ENCODE results near the gene CRTAC1.
A peak's percentile ranks its signal among the peaks of the same experiment; 100 is the strongest.

The CRTAC1 gene

DNA sequence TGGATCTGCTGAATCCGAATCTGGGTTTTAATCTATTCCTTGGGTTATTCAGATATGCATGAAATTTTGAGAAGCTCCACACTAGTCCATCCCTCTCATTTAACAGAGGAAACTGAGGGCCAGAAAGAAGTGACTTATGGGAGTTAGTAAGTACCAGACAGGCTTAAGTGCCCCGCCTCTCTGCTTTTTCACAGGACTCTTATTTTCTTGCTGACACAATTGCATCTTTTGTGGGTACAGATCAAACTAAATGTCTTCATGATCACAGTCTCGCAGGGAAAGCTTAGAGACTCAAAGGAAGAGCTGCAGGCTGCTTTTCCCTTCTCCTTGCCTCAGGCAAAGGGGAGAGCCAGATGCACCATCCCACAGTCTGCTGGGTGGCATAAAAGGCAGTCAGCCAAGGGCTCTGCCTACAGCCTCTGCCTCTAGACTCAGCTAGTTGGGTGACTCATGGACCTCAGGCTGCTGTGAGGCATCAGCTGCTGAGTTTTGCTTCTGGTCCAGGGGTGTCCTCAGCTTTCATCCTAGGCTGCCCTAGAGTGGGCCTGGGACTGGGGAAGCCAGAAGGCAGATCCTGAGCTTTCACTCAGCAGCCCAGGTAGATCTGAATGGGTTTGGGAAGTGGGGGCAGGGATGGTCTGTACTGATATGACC, 169.2 kb downstream of the CRTAC1 start:
- H3K23ac ChIP-seq (ENCODE audit: low read depth, low read length, poor library complexity): no peak overlapping the region
- H3K4me1 ChIP-seq (ENCODE audit: control insufficient read depth in 2 of 2, insufficient read depth in 1 of 2, low read depth in 1 of 2, low read length in 2 of 2): peaks cover 0 to 1% of the 10 kb centered on the region in 2 donors
- no peak overlapping the region for H2AFZ ChIP-seq (ENCODE audit: low read length)
- no peak overlapping the region for H3K4me3 ChIP-seq (ENCODE audit: low read length in 2 of 2)
- WGBS, 2 donors (ENCODE audit: extremely low coverage in 2 of 2, insufficient read length in 2 of 2, insufficient replicate concordance in 1 of 2): no CpG with 5 or more reads among the region's 3 CpGs
- no peaks in the 10 kb centered on the region for H3K79me1 ChIP-seq (ENCODE audit: low read depth, low read length)
- H4K91ac ChIP-seq (ENCODE audit: low read depth, low read length, poor library complexity): no peak overlapping the region
- DNase-seq (ENCODE audit: low spot score): no peak
- no peak overlapping the region for H2BK5ac ChIP-seq (ENCODE audit: low read length)
- H3K4ac ChIP-seq (ENCODE audit: low read length): no peak overlapping the region
- H3K14ac ChIP-seq (ENCODE audit: low read length): peak overlapping the region; percentile 39
- H3K27me3 ChIP-seq (ENCODE audit: control insufficient read depth in 3 of 3, insufficient read depth in 3 of 3, low read depth in 1 of 3, low read length in 3 of 3): peaks cover 0 to 26% (median 0%) of the 10 kb centered on the region in 3 experiments
- no peak overlapping the region for H3K4me2 ChIP-seq (ENCODE audit: insufficient read depth, low read length, poor library complexity, severe bottlenecking)
- no peaks in the 10 kb centered on the region for H3K9me3 ChIP-seq (replicated peaks in 1 of 2; ENCODE audit: control insufficient read depth in 2 of 2, insufficient read depth in 1 of 2, low read depth in 1 of 2, low read length in 2 of 2)
- no peak overlapping the region for H2AK5ac ChIP-seq (ENCODE audit: low read depth, low read length)
- no peak overlapping the region for H2BK120ac ChIP-seq (ENCODE audit: low read depth, low read length)
- no peaks in the 10 kb centered on the region for H3K36me3 ChIP-seq (replicated peaks in 1 of 2; ENCODE audit: control insufficient read depth in 2 of 2, insufficient read depth in 2 of 2, low read length in 2 of 2)
- H2BK12ac ChIP-seq (ENCODE audit: low read length): no peak overlapping the region
- H2BK15ac ChIP-seq (ENCODE audit: low read length): no peak overlapping the region
- H4K8ac ChIP-seq (ENCODE audit: low read depth, low read length): no peak overlapping the region
- peak overlapping the region; percentile 4 for H3K9ac ChIP-seq (ENCODE audit: low read depth, low read length, poor library complexity)
- no peak overlapping the region for H3K18ac ChIP-seq (ENCODE audit: low read length)
- H3K27ac ChIP-seq (replicated peaks; ENCODE audit: low read length): no peak overlapping the region

- Histone ChIP-seq H3K36me3 (replicated peaks in 1 of 2; ENCODE audit: control insufficient read depth in 2 of 2, insufficient read depth in 2 of 2, low read length in 2 of 2) (no peaks in the 10 kb centered on the region), H3K23ac (ENCODE audit: low read depth, low read length, poor library complexity) (no peak overlapping the region), H2BK120ac (ENCODE audit: low read depth, low read length) (no peak overlapping the region), H3K9me3 (replicated peaks in 1 of 2; ENCODE audit: control insufficient read depth in 2 of 2, insufficient read depth in 1 of 2, low read depth in 1 of 2, low read length in 2 of 2) (no peaks in the 10 kb centered on the region), H3K14ac (ENCODE audit: low read length) (no peak overlapping the region), H3K79me1 (ENCODE audit: low read depth, low read length) (peaks cover 1% of the 10 kb centered on the region), H2BK15ac (ENCODE audit: low read length) (no peak overlapping the region), H3K4ac (ENCODE audit: low read length) (no peak overlapping the region), H3K9ac (ENCODE audit: low read depth, low read length, poor library complexity) (no peak overlapping the region), H3K4me2 (ENCODE audit: insufficient read depth, low read length, poor library complexity, severe bottlenecking) (no peak overlapping the region), H4K8ac (ENCODE audit: low read depth, low read length) (no peak overlapping the region), H3K18ac (ENCODE audit: low read length) (no peak overlapping the region), H3K27me3 (ENCODE audit: control insufficient read depth in 3 of 3, insufficient read depth in 3 of 3, low read depth in 1 of 3, low read length in 3 of 3) (peaks cover 0 to 11% (median under 1%) of the 10 kb centered on the region in 3 experiments), H3K27ac (replicated peaks; ENCODE audit: low read length) (no peak overlapping the region), H4K91ac (ENCODE audit: low read depth, low read length, poor library complexity) (no peak overlapping the region), H2BK12ac (ENCODE audit: low read length) (no peak overlapping the region), H2AFZ (ENCODE audit: low read length) (no peak overlapping the region), H3K4me3 (ENCODE audit: low read length in 2 of 2) (no peak overlapping the region), H2AK5ac (ENCODE audit: low read depth, low read length) (no peak overlapping the region), H2BK5ac (ENCODE audit: low read length) (no peak overlapping the region), H3K4me1 (ENCODE audit: control insufficient read depth in 2 of 2, insufficient read depth in 1 of 2, low read depth in 1 of 2, low read length in 2 of 2) (peaks cover 0 to 1% of the 10 kb centered on the region in 2 donors)
- WGBS, 2 donors (ENCODE audit: extremely low coverage in 2 of 2, insufficient read length in 2 of 2, insufficient replicate concordance in 1 of 2): no CpG with 5 or more reads among the region's 1 CpG
- no peak for DNase-seq (ENCODE audit: low spot score)
Measured at GRCh38 chr10:97858001-97858439, 172.4 kb downstream of the CRTAC1 start.

DNA sequence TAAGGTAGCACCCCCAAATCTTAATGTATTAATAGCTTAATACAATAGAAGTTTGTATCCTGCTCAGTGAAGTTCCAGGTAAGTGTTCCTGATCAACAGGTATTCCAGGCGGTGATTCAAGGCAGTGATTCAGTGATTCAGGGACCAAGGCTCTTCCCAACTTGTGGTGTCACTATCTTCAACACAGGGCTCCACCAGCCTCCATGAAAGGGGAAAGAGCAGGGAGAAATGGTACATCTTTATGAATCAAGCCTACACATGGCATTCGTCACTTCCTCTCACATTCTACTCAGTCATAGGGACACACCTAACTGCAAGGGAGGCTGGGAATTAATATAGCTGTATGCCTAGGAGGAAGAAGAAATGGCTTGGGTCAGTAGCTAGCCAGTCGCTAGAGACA, 175.7 kb downstream of the CRTAC1 start:
- Histone ChIP-seq H3K4me2 (ENCODE audit: insufficient read depth, low read length, poor library complexity, severe bottlenecking) (no peak overlapping the region), H3K4me1 (ENCODE audit: control insufficient read depth in 2 of 2, insufficient read depth in 1 of 2, low read depth in 1 of 2, low read length in 2 of 2) (no peaks in the 10 kb centered on the region), H3K36me3 (replicated peaks in 1 of 2; ENCODE audit: control insufficient read depth in 2 of 2, insufficient read depth in 2 of 2, low read length in 2 of 2) (no peaks in the 10 kb centered on the region), H2BK120ac (ENCODE audit: low read depth, low read length) (no peak overlapping the region), H4K91ac (ENCODE audit: low read depth, low read length, poor library complexity) (no peak overlapping the region), H3K23ac (ENCODE audit: low read depth, low read length, poor library complexity) (no peak overlapping the region), H3K14ac (ENCODE audit: low read length) (no peak overlapping the region), H2BK15ac (ENCODE audit: low read length) (no peak overlapping the region), H2BK12ac (ENCODE audit: low read length) (no peak overlapping the region), H3K4me3 (ENCODE audit: low read length in 2 of 2) (no peak overlapping the region), H3K4ac (ENCODE audit: low read length) (no peak overlapping the region), H3K18ac (ENCODE audit: low read length) (no peak overlapping the region), H4K8ac (ENCODE audit: low read depth, low read length) (no peak overlapping the region), H3K9me3 (replicated peaks in 1 of 2; ENCODE audit: control insufficient read depth in 2 of 2, insufficient read depth in 1 of 2, low read depth in 1 of 2, low read length in 2 of 2) (peaks cover 0 to 3% of the 10 kb centered on the region in 2 donors), H2AFZ (ENCODE audit: low read length) (no peak overlapping the region), H2BK5ac (ENCODE audit: low read length) (no peak overlapping the region), H3K9ac (ENCODE audit: low read depth, low read length, poor library complexity) (no peak overlapping the region), H3K79me1 (ENCODE audit: low read depth, low read length) (peaks cover 1% of the 10 kb centered on the region), H2AK5ac (ENCODE audit: low read depth, low read length) (no peak overlapping the region), H3K27me3 (ENCODE audit: control insufficient read depth in 3 of 3, insufficient read depth in 3 of 3, low read depth in 1 of 3, low read length in 3 of 3) (peaks cover 0 to 25% (median 20%) of the 10 kb centered on the region in 3 experiments), H3K27ac (replicated peaks; ENCODE audit: low read length) (no peak overlapping the region)
- WGBS, 2 donors (ENCODE audit: extremely low coverage in 2 of 2, insufficient read length in 2 of 2, insufficient replicate concordance in 1 of 2): no CpG with 5 or more reads among the region's 3 CpGs
- DNase-seq (ENCODE audit: low spot score): no peak

GRCh38 chr10:97852840-97853405, 177.5 kb downstream of the CRTAC1 start:
- no peak overlapping the region for H4K8ac ChIP-seq (ENCODE audit: low read depth, low read length)
- no peak overlapping the region for H3K27ac ChIP-seq (replicated peaks; ENCODE audit: low read length)
- no peak overlapping the region for H2BK5ac ChIP-seq (ENCODE audit: low read length)
- H3K9me3 ChIP-seq (replicated peaks in 1 of 2; ENCODE audit: control insufficient read depth in 2 of 2, insufficient read depth in 1 of 2, low read depth in 1 of 2, low read length in 2 of 2): peaks cover 0 to 3% of the 10 kb centered on the region in 2 donors
- no peak overlapping the region for H2BK15ac ChIP-seq (ENCODE audit: low read length)
- H4K91ac ChIP-seq (ENCODE audit: low read depth, low read length, poor library complexity): no peak overlapping the region
- no peak overlapping the region for H3K4me3 ChIP-seq (ENCODE audit: low read length in 2 of 2)
- H3K27me3 ChIP-seq (ENCODE audit: control insufficient read depth in 3 of 3, insufficient read depth in 3 of 3, low read depth in 1 of 3, low read length in 3 of 3): peaks cover 0 to 34% (median 32%) of the 10 kb centered on the region in 3 experiments
- no peak overlapping the region for H2BK120ac ChIP-seq (ENCODE audit: low read depth, low read length)
- WGBS, 2 donors (ENCODE audit: extremely low coverage in 2 of 2, insufficient read length in 2 of 2, insufficient replicate concordance in 1 of 2): no CpG with 5 or more reads among the region's 4 CpGs
- no peaks in the 10 kb centered on the region for H3K36me3 ChIP-seq (replicated peaks in 1 of 2; ENCODE audit: control insufficient read depth in 2 of 2, insufficient read depth in 2 of 2, low read length in 2 of 2)
- H3K14ac ChIP-seq (ENCODE audit: low read length): peak overlapping the region; percentile 14
- no peak overlapping the region for H3K9ac ChIP-seq (ENCODE audit: low read depth, low read length, poor library complexity)
- no peak overlapping the region for H2BK12ac ChIP-seq (ENCODE audit: low read length)
- DNase-seq (ENCODE audit: low spot score): no peak
- H3K4ac ChIP-seq (ENCODE audit: low read length): no peak overlapping the region
- H3K18ac ChIP-seq (ENCODE audit: low read length): no peak overlapping the region
- peaks cover 1% of the 10 kb centered on the region for H3K79me1 ChIP-seq (ENCODE audit: low read depth, low read length)
- no peak overlapping the region for H3K23ac ChIP-seq (ENCODE audit: low read depth, low read length, poor library complexity)
- no peak overlapping the region for H2AK5ac ChIP-seq (ENCODE audit: low read depth, low read length)
- H2AFZ ChIP-seq (ENCODE audit: low read length): no peak overlapping the region
- H3K4me2 ChIP-seq (ENCODE audit: insufficient read depth, low read length, poor library complexity, severe bottlenecking): no peak overlapping the region
- H3K4me1 ChIP-seq (ENCODE audit: control insufficient read depth in 2 of 2, insufficient read depth in 1 of 2, low read depth in 1 of 2, low read length in 2 of 2): peaks cover 0 to 3% of the 10 kb centered on the region in 2 donors

Data from neuronal stem cell (in vitro differentiated cells).